KOPT-K1 (cell line): ENCODE data around the gene INAFM1.
"Not testable (repeated sequence)": the region's sequence is repeated elsewhere in the genome, so short reads cannot be mapped to it uniquely, and the experiment has no call there.

Source experiments
- H3K27ac ChIP-seq: fragments of 200-600 bp; sonication (generic); 2 replicates; pipeline ENCODE4 v1.5.1; 2016; ENCODE audit warnings: antibody characterized with exemption, mild to moderate bottlenecking, low read depth, low read length; ENCODE audit not compliant: poor library complexity, severe bottlenecking
- H3K36me3 ChIP-seq: fragments of 200-600 bp; sonication (generic); 2 replicates; pipeline ENCODE4 v1.5.1; 2017; ENCODE audit warnings: antibody characterized with exemption, mild to moderate bottlenecking, low read length, moderate library complexity; ENCODE audit not compliant: insufficient read depth
- H3K9me3 ChIP-seq: fragments of 200-600 bp; sonication (generic); 2 replicates; pipeline ENCODE4 v1.5.1; 2017; ENCODE audit warnings: antibody characterized with exemption, low read length, mild to moderate bottlenecking; ENCODE audit not compliant: insufficient read depth, poor library complexity, severe bottlenecking

The INAFM1 gene

GRCh38 chr19:47272448-47273312 lies 2.0 kb upstream of the INAFM1 start:
- peak overlapping the region; percentile 94 for H3K27ac ChIP-seq
- H3K36me3 ChIP-seq = peaks cover 34% of the 10 kb centered on the region; the same call in 1 of the 2 replicates
- no peaks in the 10 kb centered on the region for H3K9me3 ChIP-seq

- H3K9me3 ChIP-seq = no peaks in the 10 kb centered on the region
- H3K36me3 ChIP-seq = peaks cover 30% of the 10 kb centered on the region; the same call in 1 of the 2 replicates
- peak overlapping the region; percentile 94 for H3K27ac ChIP-seq
These were observed 1.2 kb upstream of the INAFM1 start for GRCh38 chr19:47273313-47274070.

GRCh38 chr19:47274891-47275761 lies 441 bp downstream of the INAFM1 start:
- Histone ChIP-seq H3K36me3 (peaks cover 37% of the 10 kb centered on the region; the same call in 1 of the 2 replicates), H3K27ac (peak overlapping the region; percentile 33), H3K9me3 (no peaks in the 10 kb centered on the region)

- Histone ChIP-seq H3K27ac (no peak overlapping the region), H3K9me3 (no peaks in the 10 kb centered on the region), H3K36me3 (peaks cover 35% of the 10 kb centered on the region; the same call in 1 of the 2 replicates)
These were observed 1.2 kb downstream of the INAFM1 start for GRCh38 chr19:47275791-47276461.

GRCh38 chr19:47276513-47276912 lies 1.8 kb downstream of the INAFM1 start:
- H3K9me3 ChIP-seq, H3K27ac ChIP-seq: not testable (repeated sequence)
- H3K36me3 ChIP-seq = peaks cover 29% of the 10 kb centered on the region; the same call in 1 of the 2 replicates

- Histone ChIP-seq H3K27ac (no peak overlapping the region), H3K9me3 (no peaks in the 10 kb centered on the region), H3K36me3 (peaks cover 24% of the 10 kb centered on the region; the same call in 1 of the 2 replicates)
These were observed 5.6 kb downstream of the INAFM1 start for GRCh38 chr19:47280183-47280797.

- no peak overlapping the region for H3K27ac ChIP-seq
- peaks cover 11% of the 10 kb centered on the region; the same call in 1 of the 2 replicates for H3K36me3 ChIP-seq
- no peaks in the 10 kb centered on the region for H3K9me3 ChIP-seq
These were observed 8.8 kb downstream of the INAFM1 start for GRCh38 chr19:47283405-47284059.

- Histone ChIP-seq H3K27ac (no peak overlapping the region), H3K9me3 (no peaks in the 10 kb centered on the region), H3K36me3 (peaks cover 6% of the 10 kb centered on the region; the same call in 1 of the 2 replicates)
These were observed 9.7 kb downstream of the INAFM1 start for GRCh38 chr19:47284324-47284899.

GRCh38 chr19:47296036-47296435 lies 21.4 kb downstream of the INAFM1 start:
- Histone ChIP-seq H3K9me3 (no peaks in the 10 kb centered on the region), H3K27ac (no peak overlapping the region), H3K36me3 (no peaks in the 10 kb centered on the region)

- H3K36me3 ChIP-seq, H3K9me3 ChIP-seq, H3K27ac ChIP-seq: not testable (repeated sequence)
These were observed 26.2 kb downstream of the INAFM1 start for GRCh38 chr19:47300867-47301266.

- H3K9me3 ChIP-seq = no peaks in the 10 kb centered on the region
- no peaks in the 10 kb centered on the region for H3K36me3 ChIP-seq
- H3K27ac ChIP-seq = no peak overlapping the region
These were observed 27.6 kb downstream of the INAFM1 start for GRCh38 chr19:47302249-47302648.

- H3K27ac ChIP-seq = no peak overlapping the region
- no peaks in the 10 kb centered on the region for H3K36me3 ChIP-seq
- H3K9me3 ChIP-seq = no peaks in the 10 kb centered on the region
These were observed 29.3 kb downstream of the INAFM1 start for GRCh38 chr19:47303966-47304365.

- Histone ChIP-seq H3K36me3 (no peaks in the 10 kb centered on the region), H3K9me3 (no peaks in the 10 kb centered on the region), H3K27ac (no peak overlapping the region)
These were observed 30.6 kb downstream of the INAFM1 start for GRCh38 chr19:47305309-47305751.
